AG08396 (cell line): Measurements from ENCODE around the gene PGAM4.
"Not testable (repeated sequence)": the region's sequence is repeated elsewhere in the genome, so short reads cannot be mapped to it uniquely, and the experiment has no call there.

ENCODE experiments used
- DNase-seq: peaks from one replicate; pipeline ENCODE4 v3.0.0; 2012; ENCODE audit warnings: low spot score, mixed read lengths

Gene PGAM4

DNA sequence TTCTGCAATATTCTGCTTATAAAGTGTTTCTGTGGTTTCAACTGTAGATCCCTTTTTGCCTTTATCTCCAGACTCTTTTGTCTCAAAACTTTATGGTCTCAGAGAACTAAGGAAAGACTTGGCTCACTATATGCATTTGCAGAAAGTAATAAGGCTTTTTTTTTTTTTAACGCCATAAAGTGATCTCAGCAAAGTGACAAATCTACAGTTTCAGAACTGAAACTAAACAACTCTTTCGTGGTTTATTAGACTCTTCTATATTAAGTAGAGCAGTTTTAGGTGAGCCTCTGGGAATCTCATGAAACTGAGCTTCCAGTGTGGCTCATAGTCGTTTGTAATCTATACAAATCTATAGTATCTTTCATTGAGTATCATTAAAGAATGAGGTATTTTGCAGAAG lies 43.7 kb downstream of the PGAM4 start:
- no peak for DNase-seq

DNA sequence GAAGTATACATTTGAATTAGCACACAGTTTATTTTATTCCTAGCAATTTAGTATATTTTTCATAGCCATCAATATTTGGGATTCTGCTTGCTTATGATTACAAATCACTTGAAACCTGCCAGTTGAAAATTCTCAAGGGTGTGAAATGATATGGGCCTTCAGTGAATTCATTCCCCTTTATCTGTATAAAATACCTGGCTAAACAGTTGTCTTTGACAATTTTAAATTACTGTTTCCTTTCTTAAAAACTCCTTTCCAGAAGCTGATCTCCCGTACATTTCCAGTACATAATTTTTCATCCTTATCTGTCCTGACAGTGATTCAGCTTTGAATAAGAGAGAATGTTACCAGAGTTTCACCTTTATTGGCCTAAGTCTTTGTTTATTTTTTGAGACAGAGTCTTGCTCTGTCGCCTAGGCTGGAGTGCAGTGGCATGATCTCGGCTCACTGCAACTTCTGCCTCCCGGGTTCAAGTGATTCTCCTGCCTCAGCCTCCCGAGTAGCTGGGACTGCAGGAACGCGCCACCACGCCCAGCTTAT lies 45.0 kb downstream of the PGAM4 start:
- no peak for DNase-seq

DNA sequence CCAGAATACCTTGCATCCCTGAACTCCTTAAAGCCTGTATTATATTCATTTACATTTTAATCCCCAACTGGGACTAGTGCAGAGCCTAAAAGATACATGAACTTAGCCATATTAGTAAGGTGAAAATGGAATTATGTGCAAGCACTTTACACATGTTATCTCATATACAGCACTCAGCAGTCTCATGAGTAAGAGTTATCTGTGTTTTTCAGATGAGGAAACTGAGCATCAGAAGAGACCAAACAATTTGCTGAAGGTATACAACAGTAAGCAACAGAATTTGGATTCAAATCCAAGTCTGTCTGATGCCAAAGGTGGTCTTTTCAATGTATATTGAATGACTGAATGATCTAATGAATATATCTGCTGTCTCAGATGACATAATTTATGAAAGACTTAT lies 46.7 kb downstream of the PGAM4 start:
- DNase-seq = no peak

DNA sequence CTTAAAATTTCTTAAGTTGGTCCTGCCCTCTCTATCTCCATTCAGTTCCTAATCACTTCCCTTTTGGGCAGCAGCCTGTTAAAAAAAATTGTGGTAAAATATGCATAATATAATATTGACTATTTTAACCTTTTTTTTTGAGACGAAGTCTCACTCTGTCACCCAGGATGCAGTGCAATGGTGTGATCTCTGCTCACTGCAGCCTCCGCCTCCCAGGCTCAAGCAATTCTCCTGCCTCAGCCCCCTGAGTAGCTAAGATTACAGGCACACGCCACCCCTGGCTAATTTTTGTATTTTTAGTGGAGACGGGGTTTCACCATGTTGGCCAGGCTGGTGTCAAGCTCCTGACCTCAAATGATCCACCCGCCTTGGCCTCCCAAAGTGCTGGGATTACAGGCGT lies 50.1 kb downstream of the PGAM4 start:
- not testable (repeated sequence) for DNase-seq

DNA sequence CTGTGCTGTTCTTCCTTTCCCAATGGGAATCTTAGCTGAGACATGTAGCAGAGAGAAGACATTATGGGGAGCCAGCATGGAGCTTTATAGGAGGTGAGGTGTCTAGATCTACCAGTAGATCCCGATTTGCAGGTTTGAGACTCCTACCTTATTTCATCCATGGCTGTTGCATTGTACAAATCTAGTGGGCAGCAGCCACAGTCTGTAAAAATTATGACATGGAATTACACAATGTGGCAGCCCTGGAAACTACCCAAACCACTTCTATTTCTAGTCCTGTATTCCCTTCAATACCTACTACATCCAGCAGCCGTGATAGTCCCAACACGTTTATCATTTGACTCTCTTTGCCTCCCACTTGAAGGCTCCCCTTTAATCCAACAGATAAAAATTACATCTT lies 50.9 kb downstream of the PGAM4 start:
- no peak for DNase-seq
